GM12878 (cell line): ENCODE measurements around the gene TXNDC17. TPM values are rescaled to one million over a fixed set of nuclear protein-coding genes. Genes with fewer than 3 reads are reported as not detected.

Experiments used
- CEBPB ChIP-seq, 2 experiments: fragments of 150-350 bp in 1 of 2; IDR thresholded peaks; 2 replicates each; pipeline ENCODE4 v1.6.1; 2012 to 2014; ENCODE audit warnings: low read depth in 2 of 2, low read length in 2 of 2, borderline replicate concordance in 1 of 2, inconsistent platforms in 1 of 2
- CTCF ChIP-seq, 3 experiments: IDR thresholded peaks in 2 of 3; conservative IDR thresholded peaks in 1 of 3; 2 replicates each; pipeline ENCODE4 v1.5.1; 2011; ENCODE audit warnings: low read depth in 3 of 3, low read length in 3 of 3, mild to moderate bottlenecking in 3 of 3, control low read depth in 2 of 3, moderate library complexity in 2 of 3, inconsistent platforms in 1 of 3, mixed read lengths in 1 of 3; ENCODE audit not compliant: control insufficient read depth in 2 of 3, insufficient read depth in 1 of 3; ENCODE audit errors: extremely low read depth in 1 of 3
- FOS ChIP-seq: IDR thresholded peaks from 3 replicates; pipeline ENCODE4 v1.6.1; 2011; ENCODE audit warnings: borderline replicate concordance; ENCODE audit not compliant: insufficient read length; ENCODE audit errors: extremely low read depth
- FOXM1 ChIP-seq: IDR thresholded peaks from 2 replicates; pipeline ENCODE4 v1.6.1; 2012; ENCODE audit warnings: low read depth, mild to moderate bottlenecking, inconsistent platforms, low read length, moderate library complexity
- HDGF ChIP-seq: fragments of 450-650 bp; IDR thresholded peaks from 2 replicates; pipeline ENCODE4 v1.6.1; 2016; ENCODE audit warnings: antibody characterized with exemption
- IRF3 ChIP-seq: fragments of 450-650 bp; IDR thresholded peaks from 2 replicates; pipeline ENCODE4 v1.6.1; 2014; ENCODE audit warnings: mild to moderate bottlenecking
- KAT2A ChIP-seq: conservative IDR thresholded peaks from 2 replicates; pipeline ENCODE4 v1.6.1; 2011; ENCODE audit warnings: low read depth, low read length; ENCODE audit not compliant: control insufficient read depth
- MLLT1 ChIP-seq: fragments of 450-650 bp; IDR thresholded peaks from 2 replicates; pipeline ENCODE4 v1.6.1; 2016; ENCODE audit warnings: mild to moderate bottlenecking
- NFYB ChIP-seq: IDR thresholded peaks from 2 replicates; pipeline ENCODE4 v1.6.1; 2011; ENCODE audit warnings: low read depth, mild to moderate bottlenecking, low read length, improper control_type of control experiment, moderate library complexity; ENCODE audit not compliant: insufficient read depth
- SMC3 ChIP-seq: IDR thresholded peaks from 2 replicates; pipeline ENCODE4 v1.6.1; 2011; ENCODE audit warnings: low read length, improper control_type of control experiment, borderline replicate concordance
- SP1 ChIP-seq: IDR thresholded peaks from one replicate; pipeline ENCODE4 v1.6.1; 2011; ENCODE audit warnings: low read depth, low read length
- SPI1 ChIP-seq: IDR thresholded peaks from 2 replicates; pipeline ENCODE4 v1.6.1; 2011; ENCODE audit warnings: low read depth, mild to moderate bottlenecking, low read length, moderate library complexity, borderline replicate concordance; ENCODE audit not compliant: insufficient read depth
- TBL1XR1 ChIP-seq: IDR thresholded peaks from 2 replicates; pipeline ENCODE4 v1.6.1; 2012; ENCODE audit warnings: low read depth, low read length, improper control_type of control experiment
- YY1 ChIP-seq: IDR thresholded peaks from 2 replicates; pipeline ENCODE4 v1.6.1; 2011; ENCODE audit warnings: low read depth, mild to moderate bottlenecking, low read length
- ZBED1 ChIP-seq: IDR thresholded peaks from 2 replicates; pipeline ENCODE4 v1.6.1; 2016; ENCODE audit warnings: borderline replicate concordance
- ZNF207 ChIP-seq: fragments of 450-650 bp; IDR thresholded peaks from 2 replicates; pipeline ENCODE4 v1.6.1; 2014; ENCODE audit warnings: antibody characterized with exemption, mild to moderate bottlenecking, borderline replicate concordance
- ZNF274 ChIP-seq: IDR thresholded peaks from one replicate; pipeline ENCODE4 v1.8.0; 2011; ENCODE audit not compliant: insufficient read length, insufficient read depth
- polyA plus RNA-seq, 11 experiments: library from polyadenylated mRNA; depleted of rRNA in 4 of 11; unstranded in 6 of 11; stranded (reverse) in 5 of 11; fragments of >200 nt; fragmentation: Nextera tagmentation in 4 of 11; fragmentation: Illumina TruSeq in 1 of 11; extraction: Ambion mirVana in 4 of 11; extraction: Trizol in 1 of 11; gene quantifications; 1 replicate in 1 of 11; 2 replicates in 10 of 11; pipeline versions ENCODE4 v1.2.1 to v1.2.3, GENCODE V29; 2011 to 2016; ENCODE audit warnings: inconsistent platforms in 2 of 11, missing spikeins in 2 of 11, low read depth in 1 of 11
- total RNA-seq, 4 experiments: library from RNA; depleted of rRNA in 3 of 4; stranded (reverse); fragments of >200 nt in 3 of 4; fragmentation: Illumina TruSeq in 1 of 4; extraction: Trizol in 1 of 4; gene quantifications; 2 replicates each; pipeline versions ENCODE4 v1.2.1 to v1.2.3, GENCODE V29; 2013 to 2021
- TF ChIP-seq, protein P1 (sequence below): fragments of 150-350 bp; IDR thresholded peaks from 2 replicates; pipeline ENCODE4 v1.6.1; 2014; ENCODE audit warnings: mild to moderate bottlenecking, low read depth, low read length
- TF ChIP-seq, protein P2 (sequence below): fragments of 450-650 bp; IDR thresholded peaks from 2 replicates; pipeline ENCODE4 v1.6.1; 2017; ENCODE audit warnings: mild to moderate bottlenecking, moderate library complexity

The TXNDC17 gene
- total and polyA plus RNA-seq, 10 of the 15 experiments (the other 5 are each of a cell fraction or from before 2014, with no cell fraction given) = 124 to 957 (median 216) TPM

- TF ChIP-seq, protein P1, sequence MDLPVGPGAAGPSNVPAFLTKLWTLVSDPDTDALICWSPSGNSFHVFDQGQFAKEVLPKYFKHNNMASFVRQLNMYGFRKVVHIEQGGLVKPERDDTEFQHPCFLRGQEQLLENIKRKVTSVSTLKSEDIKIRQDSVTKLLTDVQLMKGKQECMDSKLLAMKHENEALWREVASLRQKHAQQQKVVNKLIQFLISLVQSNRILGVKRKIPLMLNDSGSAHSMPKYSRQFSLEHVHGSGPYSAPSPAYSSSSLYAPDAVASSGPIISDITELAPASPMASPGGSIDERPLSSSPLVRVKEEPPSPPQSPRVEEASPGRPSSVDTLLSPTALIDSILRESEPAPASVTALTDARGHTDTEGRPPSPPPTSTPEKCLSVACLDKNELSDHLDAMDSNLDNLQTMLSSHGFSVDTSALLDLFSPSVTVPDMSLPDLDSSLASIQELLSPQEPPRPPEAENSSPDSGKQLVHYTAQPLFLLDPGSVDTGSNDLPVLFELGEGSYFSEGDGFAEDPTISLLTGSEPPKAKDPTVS = no peak
- TF ChIP-seq IRF3 (no peak), SP1 (peak; percentile 82), FOS (no peak), FOXM1 (0 out of 2 replicates have a peak, but pooled peaks have one; percentile 1), CTCF (IDR thresholded peaks at IDR 0.05 in 2 of 3, conservative IDR thresholded peaks at IDR 0.05 in 1 of 3; ENCODE audit: control insufficient read depth in 2 of 3, extremely low read depth in 1 of 3, insufficient read depth in 1 of 3, low read depth in 3 of 3, low read length in 3 of 3) (no peak), KAT2A (no peak), SPI1 (no peak), SMC3 (no peak), TBL1XR1 (no peak), NFYB (no peak), ZNF274 (no peak), ZNF207 (peak; percentile 70; the same call in 1 of the 2 replicates), ZBED1 (no peak), MLLT1 (peak; percentile 53; the same call in 1 of the 2 replicates), CEBPB (IDR thresholded peaks at IDR 0.05; ENCODE audit: borderline replicate concordance in 1 of 2, low read depth in 2 of 2, low read length in 2 of 2) (no peak), YY1 (no peak; the same call in 1 of the 2 replicates), HDGF (no peak)
- TF ChIP-seq, protein P2, sequence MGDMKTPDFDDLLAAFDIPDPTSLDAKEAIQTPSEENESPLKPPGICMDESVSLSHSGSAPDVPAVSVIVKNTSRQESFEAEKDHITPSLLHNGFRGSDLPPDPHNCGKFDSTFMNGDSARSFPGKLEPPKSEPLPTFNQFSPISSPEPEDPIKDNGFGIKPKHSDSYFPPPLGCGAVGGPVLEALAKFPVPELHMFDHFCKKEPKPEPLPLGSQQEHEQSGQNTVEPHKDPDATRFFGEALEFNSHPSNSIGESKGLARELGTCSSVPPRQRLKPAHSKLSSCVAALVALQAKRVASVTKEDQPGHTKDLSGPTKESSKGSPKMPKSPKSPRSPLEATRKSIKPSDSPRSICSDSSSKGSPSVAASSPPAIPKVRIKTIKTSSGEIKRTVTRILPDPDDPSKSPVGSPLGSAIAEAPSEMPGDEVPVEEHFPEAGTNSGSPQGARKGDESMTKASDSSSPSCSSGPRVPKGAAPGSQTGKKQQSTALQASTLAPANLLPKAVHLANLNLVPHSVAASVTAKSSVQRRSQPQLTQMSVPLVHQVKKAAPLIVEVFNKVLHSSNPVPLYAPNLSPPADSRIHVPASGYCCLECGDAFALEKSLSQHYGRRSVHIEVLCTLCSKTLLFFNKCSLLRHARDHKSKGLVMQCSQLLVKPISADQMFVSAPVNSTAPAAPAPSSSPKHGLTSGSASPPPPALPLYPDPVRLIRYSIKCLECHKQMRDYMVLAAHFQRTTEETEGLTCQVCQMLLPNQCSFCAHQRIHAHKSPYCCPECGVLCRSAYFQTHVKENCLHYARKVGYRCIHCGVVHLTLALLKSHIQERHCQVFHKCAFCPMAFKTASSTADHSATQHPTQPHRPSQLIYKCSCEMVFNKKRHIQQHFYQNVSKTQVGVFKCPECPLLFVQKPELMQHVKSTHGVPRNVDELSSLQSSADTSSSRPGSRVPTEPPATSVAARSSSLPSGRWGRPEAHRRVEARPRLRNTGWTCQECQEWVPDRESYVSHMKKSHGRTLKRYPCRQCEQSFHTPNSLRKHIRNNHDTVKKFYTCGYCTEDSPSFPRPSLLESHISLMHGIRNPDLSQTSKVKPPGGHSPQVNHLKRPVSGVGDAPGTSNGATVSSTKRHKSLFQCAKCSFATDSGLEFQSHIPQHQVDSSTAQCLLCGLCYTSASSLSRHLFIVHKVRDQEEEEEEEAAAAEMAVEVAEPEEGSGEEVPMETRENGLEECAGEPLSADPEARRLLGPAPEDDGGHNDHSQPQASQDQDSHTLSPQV = no peak
These were observed at the start of gene TXNDC17, which contains the start of gene KIAA0753 (continued) for GRCh38 chr17:6640536-6641246.
